Measurements from ENCODE around the gene KLHL18. TPM values are rescaled to one million over a fixed set of nuclear protein-coding genes. Genes with fewer than 3 reads are reported as not detected.

KLHL18 gene
- total RNA-seq, 1 donor from 2014 or later = 36.1 TPM

DNA sequence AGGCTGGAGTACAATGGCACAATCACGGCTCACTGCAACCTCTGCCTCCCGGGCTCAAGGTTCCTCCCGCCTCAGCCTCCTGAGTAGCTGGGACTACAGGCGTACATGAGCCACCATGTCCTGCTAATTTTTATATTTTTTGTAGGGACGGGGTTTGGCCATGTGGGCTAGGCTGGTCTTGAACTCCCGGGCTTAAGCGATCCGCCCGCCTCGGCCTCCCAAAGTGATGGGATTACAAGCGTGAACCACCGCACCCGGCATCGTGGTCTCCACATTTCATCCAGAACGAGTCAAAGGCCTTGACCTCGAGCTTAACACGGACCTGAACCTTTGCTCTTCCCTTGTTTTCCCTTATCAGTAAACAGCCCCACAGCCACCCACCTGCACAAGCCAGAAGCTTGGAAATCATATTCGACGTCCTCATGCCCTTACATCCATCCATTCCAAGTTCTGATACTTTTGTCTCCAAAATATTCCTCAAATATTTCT lies 96.7 kb downstream of the KLHL18 start:
- Mint-ChIP-seq H3K36me3 (ENCODE audit: low read depth) (no peaks in the 10 kb centered on the region), H3K27ac (ENCODE audit: unreplicated experiment) (peak overlapping the region; percentile 100), H3K9me3 (no peaks in the 10 kb centered on the region), H3K4me1 (peaks cover 28% of the 10 kb centered on the region), H3K27me3 (ENCODE audit: low read depth) (no peaks in the 10 kb centered on the region), H3K4me3 (peak overlapping the region; percentile 97)
- TF ChIP-seq, protein P1, sequence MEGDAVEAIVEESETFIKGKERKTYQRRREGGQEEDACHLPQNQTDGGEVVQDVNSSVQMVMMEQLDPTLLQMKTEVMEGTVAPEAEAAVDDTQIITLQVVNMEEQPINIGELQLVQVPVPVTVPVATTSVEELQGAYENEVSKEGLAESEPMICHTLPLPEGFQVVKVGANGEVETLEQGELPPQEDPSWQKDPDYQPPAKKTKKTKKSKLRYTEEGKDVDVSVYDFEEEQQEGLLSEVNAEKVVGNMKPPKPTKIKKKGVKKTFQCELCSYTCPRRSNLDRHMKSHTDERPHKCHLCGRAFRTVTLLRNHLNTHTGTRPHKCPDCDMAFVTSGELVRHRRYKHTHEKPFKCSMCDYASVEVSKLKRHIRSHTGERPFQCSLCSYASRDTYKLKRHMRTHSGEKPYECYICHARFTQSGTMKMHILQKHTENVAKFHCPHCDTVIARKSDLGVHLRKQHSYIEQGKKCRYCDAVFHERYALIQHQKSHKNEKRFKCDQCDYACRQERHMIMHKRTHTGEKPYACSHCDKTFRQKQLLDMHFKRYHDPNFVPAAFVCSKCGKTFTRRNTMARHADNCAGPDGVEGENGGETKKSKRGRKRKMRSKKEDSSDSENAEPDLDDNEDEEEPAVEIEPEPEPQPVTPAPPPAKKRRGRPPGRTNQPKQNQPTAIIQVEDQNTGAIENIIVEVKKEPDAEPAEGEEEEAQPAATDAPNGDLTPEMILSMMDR (conservative IDR thresholded peaks at IDR 0.05) = no peak
- DNase-seq (ENCODE audit: low read depth, low spot score) = no peak

DNA sequence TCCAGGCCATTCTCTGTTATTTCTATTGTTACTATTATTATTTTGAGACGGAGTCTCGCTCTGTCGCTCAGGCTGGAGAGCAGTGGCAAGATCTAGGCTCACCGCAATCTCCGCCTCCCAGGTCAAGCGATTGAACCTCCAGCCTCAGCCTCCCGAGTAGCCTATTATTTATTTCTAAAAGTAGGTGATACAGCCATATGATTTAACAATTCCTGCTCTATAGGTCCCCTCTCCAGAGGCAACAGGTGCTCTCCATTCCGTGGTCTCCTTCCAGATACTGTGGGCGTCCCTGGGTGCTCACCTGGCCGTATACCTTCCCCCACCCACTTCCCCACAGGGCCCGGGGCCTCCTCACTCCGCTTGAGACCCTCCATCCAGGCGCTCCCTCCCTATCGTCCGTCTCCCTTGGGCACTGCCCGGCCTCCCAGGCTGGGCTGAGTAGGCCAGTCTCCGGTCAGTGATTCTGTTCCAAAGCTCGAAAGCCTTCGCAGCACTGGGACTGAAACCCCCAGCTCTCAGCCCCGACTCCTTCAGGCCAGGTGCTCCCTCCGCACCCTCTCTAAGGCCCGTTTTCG lies 97.4 kb downstream of the KLHL18 start:
- no peak for DNase-seq (ENCODE audit: low read depth, low spot score)
- peak overlapping the region; percentile 100 for H3K27ac Mint-ChIP-seq (ENCODE audit: unreplicated experiment)
- H3K9me3 Mint-ChIP-seq = no peaks in the 10 kb centered on the region
- no peaks in the 10 kb centered on the region for H3K27me3 Mint-ChIP-seq (ENCODE audit: low read depth)
- H3K36me3 Mint-ChIP-seq (ENCODE audit: low read depth) = no peaks in the 10 kb centered on the region
- TF ChIP-seq, protein P1 (conservative IDR thresholded peaks at IDR 0.05) = peak; percentile 20
- H3K4me1 Mint-ChIP-seq = peaks cover 28% of the 10 kb centered on the region
- peak overlapping the region; percentile 97 for H3K4me3 Mint-ChIP-seq

DNA sequence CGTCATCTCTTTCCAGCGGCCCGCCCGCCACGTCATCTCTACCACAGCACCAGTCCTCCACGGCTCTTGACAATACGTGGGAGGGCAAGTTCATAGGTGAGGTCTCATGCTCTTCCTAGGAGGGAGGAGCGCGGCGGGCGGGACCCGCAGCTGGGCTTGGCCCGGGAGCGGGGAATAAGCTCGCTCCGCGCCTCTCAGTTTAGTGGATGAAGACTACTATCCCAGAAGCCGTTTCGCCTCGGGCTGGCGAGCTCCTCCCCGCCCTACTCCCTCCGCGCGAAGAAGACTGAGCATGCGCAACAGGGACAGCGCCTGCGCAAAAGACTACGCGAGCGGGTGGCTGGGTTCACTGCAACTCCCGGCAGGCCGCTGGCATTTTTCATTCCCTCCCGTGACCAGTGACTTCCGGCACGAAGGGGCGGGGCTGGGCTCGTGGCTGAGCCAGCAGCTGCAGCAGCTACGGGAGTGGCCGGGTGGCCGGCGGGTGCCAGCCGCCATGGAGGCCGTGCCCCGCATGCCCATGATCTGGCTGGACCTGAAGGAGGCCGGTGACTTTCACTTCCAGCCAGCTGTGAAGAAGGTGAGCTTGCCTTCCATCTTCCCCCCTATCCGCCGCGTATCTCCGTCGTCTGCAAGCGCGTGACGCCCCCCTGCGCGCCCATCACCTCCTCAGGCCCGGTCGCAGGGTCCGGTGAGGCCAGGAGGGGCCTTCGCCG lies 98.0 kb downstream of the KLHL18 start, which contains the start of gene PTPN23:
TSS of gene PTPN23 (plus strand) at position 421 of the 716 bp plus-strand sequence. CDS start at position 497, 76 bp downstream.
- Mint-ChIP-seq H3K9me3 (no peaks in the 10 kb centered on the region), H3K27me3 (ENCODE audit: low read depth) (no peaks in the 10 kb centered on the region), H3K4me1 (peaks cover 28% of the 10 kb centered on the region), H3K27ac (ENCODE audit: unreplicated experiment) (peak within 1 kb of the TSS; percentile 100), H3K36me3 (ENCODE audit: low read depth) (no peaks in the 10 kb centered on the region), H3K4me3 (peak within 1 kb of the TSS; percentile 97)
- TF ChIP-seq, protein P1 (conservative IDR thresholded peaks at IDR 0.05) = no peak
- DNase-seq (ENCODE audit: low read depth, low spot score) = peak; percentile 99

DNA sequence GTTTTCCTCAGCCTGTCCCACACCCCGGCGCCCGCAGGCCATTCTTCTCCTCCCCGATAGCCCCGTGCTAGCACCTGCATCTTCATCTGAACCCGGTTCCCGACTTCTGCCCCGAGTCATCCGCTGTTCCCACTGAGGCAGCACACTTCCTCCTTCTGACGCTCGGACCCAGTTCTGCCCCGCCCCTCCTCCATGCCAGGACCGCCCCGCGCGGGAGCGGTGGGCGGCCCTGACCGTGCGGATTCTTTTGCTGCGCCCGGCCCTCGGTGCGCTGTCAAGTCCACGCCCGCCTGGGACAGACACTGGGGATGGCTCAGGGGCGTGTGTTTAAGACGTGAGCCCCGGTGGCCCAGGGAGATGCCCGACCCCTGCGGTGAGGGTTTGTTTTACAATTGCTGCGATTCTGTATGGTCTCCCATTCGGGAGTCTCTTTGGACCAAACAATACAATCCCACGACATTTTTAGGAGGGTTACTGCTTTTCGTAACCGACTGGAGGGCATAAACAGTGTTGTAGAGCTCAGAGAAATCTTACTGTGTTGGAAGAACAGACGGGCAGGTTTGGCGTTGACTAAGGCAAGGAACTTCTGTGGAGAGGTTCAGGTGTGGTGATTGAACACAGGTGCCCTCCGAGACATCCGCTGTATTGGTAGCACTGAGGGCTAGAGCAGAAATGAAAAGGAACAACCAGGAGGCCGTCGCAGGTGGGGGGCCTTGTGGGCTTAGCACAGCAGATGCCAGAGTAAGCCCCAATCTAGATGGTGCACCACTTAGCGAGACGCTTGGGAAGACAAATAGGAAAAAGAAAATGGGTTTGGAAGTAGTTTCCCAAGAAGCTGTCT lies 98.8 kb downstream of the KLHL18 start:
- H3K27me3 Mint-ChIP-seq (ENCODE audit: low read depth) = no peaks in the 10 kb centered on the region

DNA sequence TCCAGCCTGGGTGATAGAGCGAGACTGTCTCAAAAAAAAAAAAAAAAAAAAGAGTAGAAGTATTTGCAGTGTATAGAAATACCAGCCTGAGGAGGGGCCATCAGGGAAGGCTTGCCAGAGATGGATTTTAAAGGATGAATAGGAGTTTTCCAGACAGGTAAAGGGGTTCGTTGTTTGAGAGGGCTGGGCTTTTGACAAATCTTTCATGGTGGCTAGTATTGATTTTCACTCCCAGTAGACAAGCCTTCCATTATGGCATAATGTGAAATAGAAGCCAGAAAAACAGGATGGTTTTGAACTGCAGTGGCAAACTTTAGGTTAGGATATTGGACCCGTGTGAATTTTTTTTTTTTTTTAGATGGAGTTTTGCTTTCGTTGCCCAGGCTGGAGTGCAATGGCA lies 101.7 kb downstream of the KLHL18 start:
- no peak overlapping the region for H3K4me3 Mint-ChIP-seq
- no peaks in the 10 kb centered on the region for H3K9me3 Mint-ChIP-seq
- H3K36me3 Mint-ChIP-seq (ENCODE audit: low read depth) = no peaks in the 10 kb centered on the region
- no peaks in the 10 kb centered on the region for H3K27me3 Mint-ChIP-seq (ENCODE audit: low read depth)
- DNase-seq (ENCODE audit: low read depth, low spot score) = no peak
- peaks cover 28% of the 10 kb centered on the region for H3K4me1 Mint-ChIP-seq
- TF ChIP-seq, protein P1 (conservative IDR thresholded peaks at IDR 0.05) = no peak
- H3K27ac Mint-ChIP-seq (ENCODE audit: unreplicated experiment) = no peak overlapping the region

More for the DNA sequence above, 98.8 kb downstream of the KLHL18 start:
- peaks cover 28% of the 10 kb centered on the region for H3K4me1 Mint-ChIP-seq
- TF ChIP-seq, protein P1 (conservative IDR thresholded peaks at IDR 0.05) = no peak
- peak; percentile 78 for DNase-seq (ENCODE audit: low read depth, low spot score)
- peak overlapping the region; percentile 92 for H3K27ac Mint-ChIP-seq (ENCODE audit: unreplicated experiment)
- no peaks in the 10 kb centered on the region for H3K36me3 Mint-ChIP-seq (ENCODE audit: low read depth)
- H3K9me3 Mint-ChIP-seq = no peaks in the 10 kb centered on the region
- H3K4me3 Mint-ChIP-seq = peak overlapping the region; percentile 97

Measured in neural crest cell (in vitro differentiated cells).